Fibroblast of lung (primary cell): ENCODE results near the gene CEP76.

ENCODE experiments used
- EZH2 ChIP-seq: IDR thresholded peaks from 2 replicates; pipeline ENCODE4 v1.5.1; 2012; ENCODE audit warnings: low read length, control low read depth, mild to moderate bottlenecking; ENCODE audit errors: missing control alignments
- TF ChIP-seq, protein P1 (sequence below), 2 donors: IDR thresholded peaks in 1 of 2; conservative IDR thresholded peaks in 1 of 2; 1 replicate in 1 of 2; 2 replicates in 1 of 2; pipeline ENCODE4 v1.5.1; 2011 to 2012; ENCODE audit warnings: low read length in 2 of 2, control low read depth in 1 of 2, inconsistent platforms in 1 of 2, low read depth in 1 of 2, mild to moderate bottlenecking in 1 of 2

GRCh38 chr18:12748671-12749070 lies 46.1 kb upstream of the CEP76 start:
- TF ChIP-seq, protein P1, sequence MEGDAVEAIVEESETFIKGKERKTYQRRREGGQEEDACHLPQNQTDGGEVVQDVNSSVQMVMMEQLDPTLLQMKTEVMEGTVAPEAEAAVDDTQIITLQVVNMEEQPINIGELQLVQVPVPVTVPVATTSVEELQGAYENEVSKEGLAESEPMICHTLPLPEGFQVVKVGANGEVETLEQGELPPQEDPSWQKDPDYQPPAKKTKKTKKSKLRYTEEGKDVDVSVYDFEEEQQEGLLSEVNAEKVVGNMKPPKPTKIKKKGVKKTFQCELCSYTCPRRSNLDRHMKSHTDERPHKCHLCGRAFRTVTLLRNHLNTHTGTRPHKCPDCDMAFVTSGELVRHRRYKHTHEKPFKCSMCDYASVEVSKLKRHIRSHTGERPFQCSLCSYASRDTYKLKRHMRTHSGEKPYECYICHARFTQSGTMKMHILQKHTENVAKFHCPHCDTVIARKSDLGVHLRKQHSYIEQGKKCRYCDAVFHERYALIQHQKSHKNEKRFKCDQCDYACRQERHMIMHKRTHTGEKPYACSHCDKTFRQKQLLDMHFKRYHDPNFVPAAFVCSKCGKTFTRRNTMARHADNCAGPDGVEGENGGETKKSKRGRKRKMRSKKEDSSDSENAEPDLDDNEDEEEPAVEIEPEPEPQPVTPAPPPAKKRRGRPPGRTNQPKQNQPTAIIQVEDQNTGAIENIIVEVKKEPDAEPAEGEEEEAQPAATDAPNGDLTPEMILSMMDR (conservative IDR thresholded peaks at IDR 0.05 in 1 of 2, IDR thresholded peaks at IDR 0.05 in 1 of 2; ENCODE audit: low read depth in 1 of 2, low read length in 2 of 2) = no peak
- TF ChIP-seq EZH2 = no peak
